GM23248 (cell line): Measurements from ENCODE around the gene ANKRD6. TPM values are rescaled to one million over a fixed set of nuclear protein-coding genes. Genes with fewer than 3 reads are reported as not detected.
"Not testable (repeated sequence)": the region's sequence is repeated elsewhere in the genome, so short reads cannot be mapped to it uniquely, and the experiment has no call there.

Experiments used
- DNase-seq: peaks from one replicate; pipeline ENCODE4 v3.0.0-alpha.2; 2015
- H2AFZ ChIP-seq: fragments of 200-600 bp; sonication (generic); 2 replicates; pipeline ENCODE4 v1.6.1; 2016; ENCODE audit warnings: antibody characterized with exemption
- H3F3A ChIP-seq: fragments of 200-600 bp; sonication (generic); 2 replicates; pipeline ENCODE4 v1.6.1; 2016; ENCODE audit warnings: mild to moderate bottlenecking, antibody characterized with exemption, mixed run types; ENCODE audit not compliant: insufficient read depth
- H3K27ac ChIP-seq: fragments of 200-600 bp; sonication (generic); 2 replicates; pipeline ENCODE4 v1.5.1; 2016; ENCODE audit warnings: mild to moderate bottlenecking
- H3K27me3 ChIP-seq: fragments of 200-600 bp; sonication (generic); replicated peaks from 2 replicates; pipeline ENCODE4 v1.6.1; 2016; ENCODE audit warnings: mild to moderate bottlenecking; ENCODE audit not compliant: insufficient read depth
- H3K36me3 ChIP-seq: fragments of 200-600 bp; sonication (generic); 2 replicates; pipeline ENCODE4 v1.6.1; 2016; ENCODE audit warnings: low read depth, mild to moderate bottlenecking
- H3K4me1 ChIP-seq: fragments of 200-600 bp; sonication (generic); 2 replicates; pipeline ENCODE4 v1.6.1; 2016; ENCODE audit warnings: mild to moderate bottlenecking; ENCODE audit not compliant: insufficient read depth
- H3K4me2 ChIP-seq: fragments of 200-600 bp; sonication (generic); one replicate; pipeline ENCODE4 v1.6.1; 2016; ENCODE audit warnings: mild to moderate bottlenecking; ENCODE audit not compliant: unreplicated experiment
- H3K4me3 ChIP-seq: fragments of 200-600 bp; sonication (generic); 2 replicates; pipeline ENCODE4 v1.5.1; 2016; ENCODE audit warnings: mild to moderate bottlenecking
- H3K79me2 ChIP-seq: fragments of 200-600 bp; sonication (generic); 2 replicates; pipeline ENCODE4 v1.6.1; 2016; ENCODE audit warnings: mild to moderate bottlenecking; ENCODE audit not compliant: insufficient read depth
- H3K9ac ChIP-seq: fragments of 200-600 bp; sonication (generic); 2 replicates; pipeline ENCODE4 v1.6.1; 2016; ENCODE audit warnings: mild to moderate bottlenecking
- H3K9me2 ChIP-seq: fragments of 200-600 bp; sonication (generic); 2 replicates; pipeline ENCODE4 v1.6.1; 2016; ENCODE audit warnings: mixed run types, mild to moderate bottlenecking, moderate library complexity; ENCODE audit not compliant: insufficient read depth
- H3K9me3 ChIP-seq: fragments of 200-600 bp; sonication (generic); one replicate; pipeline ENCODE4 v1.6.1; 2017; ENCODE audit warnings: low read depth
- H4K20me1 ChIP-seq: fragments of 200-600 bp; sonication (generic); 2 replicates; pipeline ENCODE4 v1.6.0; 2016; ENCODE audit not compliant: insufficient read depth
- EZH2 ChIP-seq: fragments of 200-600 bp; sonication (generic); IDR thresholded peaks from 2 replicates; pipeline ENCODE4 v1.6.1; 2018; ENCODE audit warnings: antibody characterized with exemption, mild to moderate bottlenecking; ENCODE audit not compliant: insufficient read depth, poor library complexity, severe bottlenecking
- EZH2phosphoT487 ChIP-seq: fragments of 200-600 bp; sonication (generic); IDR thresholded peaks from 2 replicates; pipeline ENCODE4 v1.6.1; 2018; ENCODE audit warnings: antibody characterized with exemption, moderate library complexity, mild to moderate bottlenecking, low read depth; ENCODE audit not compliant: insufficient read depth
- WGBS, 2 experiments: methylation state at CpG; one replicate each; pipeline ENCODE4 v1.1.6; 2015 to 2017; ENCODE audit warnings: low lambda C conversion rate in 2 of 2, low coverage in 1 of 2; ENCODE audit errors: missing lambda C conversion rate in 2 of 2; 5-methylcytosine and 5-hydroxymethylcytosine counted together
- in situ Hi-C: fragments of 300-500 bp; cut with MboI; formaldehyde crosslinking; loops from 2 replicates; pipeline ENCODE4 v1.15.0; 2020
- polyA plus RNA-seq: library from polyadenylated mRNA; unstranded; fragments of >200 nt; fragmentation: Nextera tagmentation; extraction: Ambion mirVana; gene quantifications from 2 replicates; pipeline ENCODE4 v1.2.1, GENCODE V29; 2016
- total RNA-seq: library from RNA; depleted of rRNA; stranded (reverse); fragments of >200 nt; shearing (Covaris generic); gene quantifications from 2 replicates; pipeline ENCODE4 v1.2.3, GENCODE V29; 2014

Gene ANKRD6
- total and polyA plus RNA-seq, 2 experiments from 2014 or later, result 0.54 to 12.4 TPM

DNA sequence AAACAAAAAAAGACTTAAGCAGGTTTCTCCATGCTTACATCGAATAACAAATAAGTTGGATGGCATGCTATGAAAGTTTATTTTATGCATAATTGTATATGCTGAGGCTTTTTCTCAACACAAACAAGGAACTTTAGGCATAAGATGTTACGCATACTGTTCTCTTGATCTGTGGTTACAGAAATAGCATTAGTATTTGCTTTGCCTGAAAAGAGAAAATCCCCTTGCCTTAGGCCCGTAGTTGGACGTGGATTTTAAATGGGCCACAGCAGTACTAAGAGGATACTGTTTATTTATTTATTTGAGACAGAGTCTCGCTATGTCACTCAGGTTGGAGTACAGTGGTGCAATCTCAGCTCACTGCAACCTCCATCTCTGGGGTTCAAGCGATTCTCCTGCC is 186.6 kb downstream of the ANKRD6 start:
- no peaks in the 10 kb centered on the region for H3K9me3 ChIP-seq
- H3K4me3 ChIP-seq, result no peak overlapping the region
- H4K20me1 ChIP-seq, result no peaks in the 10 kb centered on the region
- 91 to 92% methylated on average over 6 of the region's 6 CpGs for WGBS, 2 experiments
- no peaks in the 10 kb centered on the region for H3K9me2 ChIP-seq
- H3K27ac ChIP-seq, result no peak overlapping the region
- DNase-seq, result no peak
- H3F3A ChIP-seq, result no peaks in the 10 kb centered on the region
- TF ChIP-seq EZH2phosphoT487 (no peak), EZH2 (no peak)
- H3K4me2 ChIP-seq, result no peak overlapping the region
- no peaks in the 10 kb centered on the region for H3K36me3 ChIP-seq
- no peaks in the 10 kb centered on the region for H3K79me2 ChIP-seq
- H3K4me1 ChIP-seq, result no peaks in the 10 kb centered on the region
- H3K27me3 ChIP-seq, result no peaks in the 10 kb centered on the region
- H3K9ac ChIP-seq, result no peak overlapping the region
- in situ Hi-C loops, result loop anchor here (10.0 kb wide), 1 partner anchor 185 kb away; the partner anchor contains the start of gene ANKRD6
- no peak overlapping the region for H2AFZ ChIP-seq

GRCh38 chr6:89623749-89624148 is 190.8 kb downstream of the ANKRD6 start:
- no peak for TF ChIP-seq EZH2
- no peak for TF ChIP-seq EZH2phosphoT487
- Histone ChIP-seq H4K20me1 (no peaks in the 10 kb centered on the region), H2AFZ (no peak overlapping the region), H3K9me2 (no peaks in the 10 kb centered on the region), H3K27me3 (no peaks in the 10 kb centered on the region), H3K79me2 (no peaks in the 10 kb centered on the region), H3K9ac (no peak overlapping the region), H3K27ac (no peak overlapping the region), H3K4me3 (no peak overlapping the region), H3K4me2 (no peak overlapping the region), H3F3A (no peaks in the 10 kb centered on the region), H3K36me3 (no peaks in the 10 kb centered on the region), H3K9me3 (no peaks in the 10 kb centered on the region), H3K4me1 (no peaks in the 10 kb centered on the region)
- WGBS, 2 experiments, result 80 to 84% methylated on average over 8 of the region's 8 CpGs
- in situ Hi-C loops, result no loop called here
- DNase-seq, result no peak

GRCh38 chr6:89630488-89630887 is 197.5 kb downstream of the ANKRD6 start:
- no peak for DNase-seq
- H3K4me2 ChIP-seq, result no peak overlapping the region
- H3K79me2 ChIP-seq, result no peaks in the 10 kb centered on the region
- no peak overlapping the region for H2AFZ ChIP-seq
- H4K20me1 ChIP-seq, result no peaks in the 10 kb centered on the region
- no peaks in the 10 kb centered on the region for H3K4me1 ChIP-seq
- H3K27me3 ChIP-seq, result no peaks in the 10 kb centered on the region
- in situ Hi-C loops, result no loop called here
- H3K36me3 ChIP-seq, result no peaks in the 10 kb centered on the region
- no peaks in the 10 kb centered on the region for H3F3A ChIP-seq
- H3K9me3 ChIP-seq, result no peaks in the 10 kb centered on the region
- no peak overlapping the region for H3K27ac ChIP-seq
- WGBS, 2 experiments, result 85% methylated on average over 9 of the region's 9 CpGs
- H3K9ac ChIP-seq, result no peak overlapping the region
- TF ChIP-seq EZH2phosphoT487 (no peak), EZH2 (no peak)
- no peak overlapping the region for H3K4me3 ChIP-seq
- H3K9me2 ChIP-seq, result no peaks in the 10 kb centered on the region; the same call in 1 of the 2 replicates

- DNase-seq, result not testable (repeated sequence)
These were observed 203.5 kb downstream of the ANKRD6 start for GRCh38 chr6:89636412-89636811.

DNA sequence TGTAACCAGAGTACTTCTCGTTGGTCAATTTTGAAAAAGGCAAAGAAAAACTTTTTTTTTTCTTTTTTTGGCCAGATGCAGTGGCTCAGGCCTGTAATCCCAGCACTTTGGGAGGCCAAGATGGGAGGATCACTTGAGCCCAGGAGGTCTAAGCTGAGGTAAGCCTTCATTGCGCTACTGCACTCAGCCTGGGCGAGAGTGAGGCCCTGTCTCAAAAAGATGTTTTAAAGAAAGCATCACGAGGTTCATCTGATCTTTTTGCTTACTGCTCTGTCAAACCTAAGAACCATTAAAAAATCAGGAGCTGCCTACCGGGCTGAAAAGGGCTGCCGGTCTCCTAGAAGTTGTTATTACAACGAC is 205.0 kb downstream of the ANKRD6 start:
- in situ Hi-C loops, result no loop called here
- Histone ChIP-seq H3K4me2 (peak overlapping the region; percentile 93), H3K9ac (peak overlapping the region; percentile 92), H3K79me2 (peaks cover 18% of the 10 kb centered on the region), H4K20me1 (no peaks in the 10 kb centered on the region), H3K4me1 (peaks cover 4% of the 10 kb centered on the region; the same call in 1 of the 2 replicates), H3K9me2 (no peaks in the 10 kb centered on the region), H3F3A (peaks cover 5% of the 10 kb centered on the region; the same call in 1 of the 2 replicates), H2AFZ (peak overlapping the region; percentile 97), H3K36me3 (peaks cover 4% of the 10 kb centered on the region; the same call in 1 of the 2 replicates), H3K27ac (peak overlapping the region; percentile 83), H3K9me3 (no peaks in the 10 kb centered on the region), H3K4me3 (peak overlapping the region; percentile 84), H3K27me3 (no peaks in the 10 kb centered on the region)
- 5 to 9% methylated on average over 7 of the region's 7 CpGs for WGBS, 2 experiments
- DNase-seq, result no peak
- TF ChIP-seq EZH2phosphoT487 (no peak), EZH2 (no peak)

More at GRCh38 chr6:89636412-89636811, 203.5 kb downstream of the ANKRD6 start:
- WGBS, 2 experiments, result 96 to 98% methylated on average over 3 of the region's 3 CpGs
- H2AFZ ChIP-seq, H3K4me1 ChIP-seq, H3K4me3 ChIP-seq, H3K27me3 ChIP-seq, H3F3A ChIP-seq, H3K9ac ChIP-seq, H3K4me2 ChIP-seq, H3K27ac ChIP-seq, H3K9me3 ChIP-seq, H3K36me3 ChIP-seq, H4K20me1 ChIP-seq, H3K9me2 ChIP-seq, in situ Hi-C loops: not testable (repeated sequence)
- H3K79me2 ChIP-seq, result peaks cover 18% of the 10 kb centered on the region
